Vagina (tissue), 2 donors: Measurements from ENCODE around the gene PTPN4.

ENCODE experiments used
- POLR2A ChIP-seq, 2 donors: fragments of 450-650 bp; IDR thresholded peaks; one replicate each; pipeline ENCODE4 v1.6.1; 2017; ENCODE audit warnings: antibody characterized with exemption in 2 of 2, mild to moderate bottlenecking in 2 of 2, moderate library complexity in 2 of 2
- POLR2AphosphoS5 ChIP-seq, 2 donors: sonication (generic); formaldehyde crosslinking; IDR thresholded peaks; one replicate each; pipeline ENCODE4 v1.9.0; 2017; ENCODE audit warnings: antibody characterized with exemption in 2 of 2, mild to moderate bottlenecking in 2 of 2, low read depth in 1 of 2; ENCODE audit not compliant: insufficient read depth in 1 of 2
- TF ChIP-seq, protein P1 (sequence below), 3 experiments: fragments of 450-650 bp in 2 of 3; fragments of 200-600 bp in 1 of 3; sonication (generic) in 1 of 3; IDR thresholded peaks; one replicate each; pipeline ENCODE4 v1.5.1; 2017 to 2019; ENCODE audit warnings: antibody characterized with exemption in 3 of 3, mild to moderate bottlenecking in 2 of 3, moderate library complexity in 2 of 3

DNA sequence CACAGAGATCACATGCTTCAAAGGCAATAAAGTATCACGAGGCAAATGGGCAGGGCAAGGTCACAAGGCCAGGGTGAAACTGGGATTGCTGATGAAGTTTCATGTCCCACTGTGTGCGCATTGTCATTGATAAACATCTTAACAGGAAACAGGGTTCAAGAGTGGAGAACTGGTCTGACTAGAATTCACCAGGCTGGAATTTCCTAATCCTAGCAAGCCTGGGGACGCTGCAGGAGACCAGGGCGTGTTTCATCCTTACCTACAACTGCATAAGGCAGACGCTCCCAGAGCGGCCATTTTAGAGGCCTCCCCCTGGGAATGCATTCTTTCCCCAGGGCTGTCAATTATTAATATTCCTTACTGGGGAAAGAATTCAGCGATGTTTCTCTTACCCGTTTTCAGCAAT, 33.2 kb downstream of the PTPN4 start:
- TF ChIP-seq, protein P1, sequence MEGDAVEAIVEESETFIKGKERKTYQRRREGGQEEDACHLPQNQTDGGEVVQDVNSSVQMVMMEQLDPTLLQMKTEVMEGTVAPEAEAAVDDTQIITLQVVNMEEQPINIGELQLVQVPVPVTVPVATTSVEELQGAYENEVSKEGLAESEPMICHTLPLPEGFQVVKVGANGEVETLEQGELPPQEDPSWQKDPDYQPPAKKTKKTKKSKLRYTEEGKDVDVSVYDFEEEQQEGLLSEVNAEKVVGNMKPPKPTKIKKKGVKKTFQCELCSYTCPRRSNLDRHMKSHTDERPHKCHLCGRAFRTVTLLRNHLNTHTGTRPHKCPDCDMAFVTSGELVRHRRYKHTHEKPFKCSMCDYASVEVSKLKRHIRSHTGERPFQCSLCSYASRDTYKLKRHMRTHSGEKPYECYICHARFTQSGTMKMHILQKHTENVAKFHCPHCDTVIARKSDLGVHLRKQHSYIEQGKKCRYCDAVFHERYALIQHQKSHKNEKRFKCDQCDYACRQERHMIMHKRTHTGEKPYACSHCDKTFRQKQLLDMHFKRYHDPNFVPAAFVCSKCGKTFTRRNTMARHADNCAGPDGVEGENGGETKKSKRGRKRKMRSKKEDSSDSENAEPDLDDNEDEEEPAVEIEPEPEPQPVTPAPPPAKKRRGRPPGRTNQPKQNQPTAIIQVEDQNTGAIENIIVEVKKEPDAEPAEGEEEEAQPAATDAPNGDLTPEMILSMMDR (IDR thresholded peaks at IDR 0.05), result no peak
- TF ChIP-seq POLR2A (IDR thresholded peaks at IDR 0.05) (no peak), POLR2AphosphoS5 (IDR thresholded peaks at IDR 0.05; ENCODE audit: insufficient read depth in 1 of 2, low read depth in 1 of 2) (no peak)
